ENCODE measurements around the gene TTC39B.

The TTC39B gene

DNA sequence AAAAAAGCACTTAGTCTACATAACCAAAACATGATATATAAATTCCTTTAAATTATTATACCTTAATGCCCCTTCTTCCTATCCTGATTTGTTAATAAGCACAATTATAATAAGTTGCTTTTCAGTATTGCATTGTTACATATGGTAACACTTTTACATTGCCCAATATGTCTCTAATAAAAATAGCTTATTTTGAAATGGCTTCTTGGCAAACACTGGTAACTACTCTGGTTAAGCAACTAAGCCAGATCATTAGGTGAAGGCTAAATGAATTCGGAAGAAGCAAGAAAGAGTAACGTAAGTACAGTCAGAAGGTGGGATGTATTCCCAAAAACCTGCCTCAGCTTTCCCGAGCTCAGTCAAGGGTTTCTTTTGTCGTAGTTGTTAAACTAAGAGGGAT is 85.3 kb downstream of the TTC39B start:
- no peak for DNase-seq

DNA sequence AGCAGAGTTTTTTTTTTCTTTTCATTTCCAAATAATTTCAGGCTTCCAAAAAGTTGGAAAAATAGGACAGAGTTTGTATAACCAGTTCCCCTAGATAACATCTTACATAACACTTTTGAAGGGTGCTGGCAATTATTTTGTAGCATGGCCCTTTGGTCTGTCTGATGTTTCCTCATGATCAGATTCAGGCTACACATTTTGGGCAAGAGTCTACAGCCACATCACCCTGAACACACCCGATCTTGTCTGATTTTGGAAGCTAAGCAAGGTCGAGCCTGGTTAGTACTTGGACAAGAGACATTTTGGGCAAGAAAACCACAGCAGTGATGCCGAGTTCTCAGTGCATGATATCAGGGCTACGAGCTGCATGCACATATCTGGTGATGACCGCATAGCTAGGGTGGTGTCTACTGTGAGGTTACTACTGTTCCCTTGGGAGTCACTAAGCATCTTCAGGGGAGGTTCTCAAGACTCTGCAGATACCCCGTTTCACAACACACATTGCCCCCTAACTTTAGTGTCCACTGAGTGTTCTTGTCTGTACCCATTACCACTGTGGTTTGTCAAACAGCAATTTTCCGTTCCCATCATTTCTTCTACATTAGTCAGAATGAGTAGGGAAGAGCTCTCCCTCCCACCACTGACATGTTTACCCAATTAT is 86.2 kb downstream of the TTC39B start:
- no peak for DNase-seq

DNA sequence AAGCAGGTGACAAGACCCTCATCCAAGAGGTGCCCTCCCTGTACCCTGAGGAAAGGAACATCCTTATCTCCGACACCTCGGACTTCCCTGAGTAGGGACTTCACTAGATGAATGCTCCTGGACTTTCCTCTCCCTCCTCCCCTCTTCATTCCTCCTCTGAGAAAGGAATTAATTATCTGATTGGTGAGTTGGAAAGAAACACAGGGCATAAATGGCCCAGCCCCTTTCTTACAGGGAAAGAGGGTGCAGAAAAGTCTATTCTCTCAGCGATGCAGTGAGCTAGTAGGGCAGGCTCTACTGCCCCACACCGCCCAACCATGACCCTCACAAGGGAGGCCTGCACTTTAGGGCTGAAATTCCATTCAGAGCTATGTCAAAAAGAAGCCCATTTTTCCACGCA is 87.5 kb downstream of the TTC39B start:
- DNase-seq: no peak

DNA sequence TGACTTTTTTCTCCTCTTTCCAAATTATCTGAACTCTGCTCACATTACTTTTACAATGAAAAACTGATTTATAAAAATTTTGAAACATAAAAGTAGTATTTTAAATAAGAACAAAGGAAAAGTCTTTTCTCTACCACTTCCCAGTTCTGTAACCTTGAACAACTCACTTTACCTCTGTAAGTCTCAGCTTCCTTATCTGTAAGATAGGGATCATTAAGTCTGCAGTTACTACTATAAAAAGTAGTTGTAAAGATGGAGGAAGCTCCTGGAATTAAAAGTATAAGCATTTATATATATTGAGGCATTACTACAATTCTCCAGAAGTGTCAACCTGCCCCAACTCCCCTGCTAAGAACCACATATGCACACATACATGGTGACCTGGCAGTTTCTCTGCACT is 88.0 kb downstream of the TTC39B start:
- DNase-seq: no peak

DNA sequence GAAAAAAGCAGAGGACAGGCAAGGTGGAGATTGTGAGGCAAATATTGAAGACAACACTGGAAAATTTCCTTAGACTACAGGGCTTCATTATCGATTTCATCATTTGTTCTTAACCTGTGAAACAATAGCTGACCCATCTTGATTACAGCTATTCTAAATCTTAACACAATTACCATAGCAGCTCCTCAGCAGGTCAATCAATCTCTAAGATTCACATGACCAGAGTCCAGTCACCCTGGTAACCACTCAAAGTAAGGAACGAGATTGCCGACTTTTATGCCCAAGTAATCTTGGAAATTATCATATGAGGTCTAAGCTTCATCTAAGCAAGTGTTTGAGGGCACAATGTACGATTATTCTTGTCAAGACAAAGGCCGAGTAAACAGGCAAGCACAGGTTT is 93.8 kb downstream of the TTC39B start:
- DNase-seq: no peak

DNA sequence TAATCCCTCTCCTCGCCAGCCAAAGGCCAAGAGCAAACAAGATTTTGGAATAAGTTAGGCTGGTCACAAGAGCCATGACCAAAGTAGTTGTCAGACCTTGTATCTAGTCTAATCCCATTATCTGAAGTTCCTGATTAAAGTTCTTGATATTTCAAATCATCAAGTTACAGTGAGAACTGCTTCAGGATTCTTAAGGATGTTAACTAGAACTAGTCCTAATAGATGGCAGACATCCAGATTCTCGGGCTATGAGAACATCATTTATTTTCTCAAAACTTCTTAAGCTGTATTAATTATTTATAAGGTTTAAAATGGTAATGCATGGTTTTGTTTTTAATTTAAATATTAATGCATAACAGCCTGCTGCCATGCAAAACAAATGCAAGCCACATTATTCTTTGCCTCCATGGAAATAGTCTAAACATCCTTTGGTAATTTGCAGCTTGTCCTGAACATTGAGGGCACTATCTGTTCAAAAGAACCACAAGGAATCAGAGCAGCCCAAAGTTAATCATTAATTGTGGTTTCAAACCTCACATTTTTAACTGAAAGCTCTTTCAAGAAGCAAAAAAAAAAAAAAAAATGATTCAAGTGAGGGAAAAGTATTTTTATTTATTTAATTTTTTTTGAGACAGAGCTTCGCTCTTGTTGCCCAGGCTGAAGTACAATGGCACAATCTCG is 95.1 kb downstream of the TTC39B start:
- no peak for DNase-seq

DNA sequence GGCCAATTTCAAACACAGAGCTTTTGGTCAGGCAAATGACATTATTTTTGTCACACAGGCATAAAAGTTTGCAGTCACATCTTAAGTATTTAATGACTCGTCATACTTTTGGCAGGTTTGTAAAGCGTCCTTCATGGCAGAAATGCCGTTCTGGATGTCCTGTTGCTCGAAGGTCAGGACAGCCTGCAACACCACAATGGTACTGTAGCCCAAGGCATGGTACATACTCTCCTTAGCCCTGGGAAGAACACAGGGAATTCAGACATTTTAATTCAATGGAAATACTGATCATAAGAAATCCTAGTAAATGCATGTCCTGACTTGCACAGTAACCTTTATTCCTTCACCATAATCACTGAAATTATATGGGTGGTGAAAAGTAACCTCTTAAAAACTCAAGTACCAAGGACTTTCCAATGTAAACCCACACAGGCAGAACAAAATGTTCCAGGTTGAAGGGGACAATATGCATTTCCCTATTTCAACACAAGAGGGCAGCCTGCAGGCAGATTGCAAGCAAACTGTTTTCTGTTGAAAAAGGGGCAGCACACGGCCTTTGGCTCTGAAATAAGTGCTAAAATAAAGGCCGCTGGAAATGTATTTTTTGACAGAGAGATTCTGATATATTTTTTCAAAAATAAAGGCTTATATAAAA is 95.7 kb downstream of the TTC39B start:
- DNase-seq: peak; percentile 80

DNA sequence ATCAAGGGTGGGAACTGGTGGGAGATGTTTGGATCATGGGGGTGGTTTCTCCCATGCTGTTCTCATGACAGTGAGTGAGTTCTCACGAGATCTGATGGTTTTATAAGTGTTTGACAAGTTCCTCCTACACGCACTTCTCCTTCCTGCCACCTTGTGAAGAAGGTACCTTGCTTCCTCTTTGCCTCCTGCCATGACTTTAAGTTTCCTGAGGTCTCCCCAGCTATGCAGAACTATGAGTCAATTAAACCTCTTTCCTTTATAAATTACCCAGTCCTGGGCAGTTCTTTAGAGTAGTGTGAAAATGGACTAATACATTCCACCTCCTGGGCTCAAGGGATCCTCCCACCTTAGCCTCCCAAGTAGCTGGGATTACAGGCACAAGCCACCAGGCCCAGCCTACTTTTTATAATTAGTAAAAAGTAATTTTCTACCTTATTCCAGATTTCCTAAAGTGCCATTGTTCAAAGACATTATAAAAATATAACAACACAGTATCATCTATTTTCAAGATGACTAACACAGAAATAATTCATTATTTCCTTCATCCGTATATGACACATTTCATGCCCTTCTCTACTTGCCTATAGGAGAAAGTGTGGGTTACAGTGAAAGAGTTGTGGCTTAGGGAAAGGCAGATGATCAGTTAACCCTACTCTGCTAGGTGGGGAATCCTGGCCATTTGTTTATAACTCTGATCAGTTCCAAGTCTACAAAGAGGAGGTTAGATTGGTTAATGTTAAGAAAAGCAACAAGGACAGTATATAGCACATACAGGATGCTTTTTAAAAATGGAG is 99.9 kb downstream of the TTC39B start:
- no peak for DNase-seq

DNA sequence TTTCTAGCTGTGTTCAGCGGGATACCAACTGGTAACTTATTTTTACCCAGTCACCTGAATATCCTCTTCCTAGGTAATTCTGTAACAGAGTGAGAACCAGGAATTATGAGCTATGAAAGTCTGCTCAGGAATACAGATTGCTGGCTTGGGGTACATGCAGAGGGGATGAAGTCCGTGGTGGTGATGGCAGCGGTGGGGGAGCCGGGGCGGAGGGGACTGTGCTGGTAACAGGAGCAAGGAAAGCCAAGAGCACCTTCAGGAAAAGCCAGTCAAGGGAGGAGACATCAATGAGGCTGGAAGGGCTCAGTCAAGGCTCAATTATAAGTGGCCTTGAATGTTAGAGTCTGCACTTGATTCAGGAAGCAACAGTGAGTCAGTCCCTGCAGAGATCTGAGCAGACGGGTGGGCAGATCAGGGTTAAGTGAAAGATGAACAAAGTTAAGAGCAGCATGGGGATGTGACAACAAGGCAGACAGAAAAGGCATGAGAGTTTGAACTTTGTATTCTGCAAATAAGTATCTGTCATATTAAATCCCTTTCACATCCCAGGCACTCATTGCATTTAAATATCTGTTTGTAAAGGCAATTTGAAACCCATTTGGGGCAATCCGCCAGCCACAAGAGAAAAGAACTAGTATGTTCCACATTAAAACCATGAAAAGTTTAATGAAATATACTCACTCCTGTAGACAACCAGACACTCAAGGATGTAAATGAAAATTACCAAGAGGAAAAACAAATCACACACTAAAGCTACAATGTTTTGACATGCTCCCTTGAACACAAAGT is 101.2 kb downstream of the TTC39B start:
- DNase-seq: no peak

DNA sequence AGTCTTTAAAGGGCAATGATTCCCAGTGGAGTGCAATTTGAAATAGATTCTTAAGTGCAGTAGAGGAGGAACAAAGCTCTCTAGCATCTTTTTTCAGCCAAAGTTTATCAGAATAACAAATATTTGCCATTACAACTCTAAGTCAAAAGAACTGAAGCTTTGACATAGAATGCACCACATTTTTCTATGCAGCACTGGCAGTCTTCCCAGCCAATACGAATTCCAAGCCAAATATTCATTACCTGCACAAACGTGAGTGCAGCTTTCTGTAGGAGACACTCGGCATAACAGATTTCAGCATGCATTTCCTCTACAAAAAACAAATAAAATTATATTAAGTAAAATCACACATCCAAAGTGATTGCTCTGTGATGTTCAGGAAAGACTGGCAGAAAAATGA is 103.4 kb downstream of the TTC39B start:
- no peak for DNase-seq

DNA sequence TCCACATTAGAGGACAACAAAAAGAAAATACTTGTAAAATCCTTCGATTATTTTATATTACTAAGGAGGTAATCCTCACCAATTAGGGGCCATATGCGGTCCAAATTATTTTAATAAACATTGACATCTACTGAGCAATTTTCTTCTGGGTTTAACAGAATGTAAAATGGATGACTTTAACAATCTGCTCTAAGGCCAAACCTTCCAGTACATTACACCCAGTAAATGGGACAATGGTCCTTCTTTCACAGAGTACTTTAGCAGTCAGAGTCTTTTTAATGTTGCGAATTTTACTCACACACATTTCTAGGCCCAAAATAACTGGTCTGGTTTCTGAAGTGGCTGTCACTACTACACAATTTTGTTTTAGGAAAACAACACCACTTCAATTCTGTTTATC is 106.9 kb downstream of the TTC39B start:
- DNase-seq: no peak

DNA sequence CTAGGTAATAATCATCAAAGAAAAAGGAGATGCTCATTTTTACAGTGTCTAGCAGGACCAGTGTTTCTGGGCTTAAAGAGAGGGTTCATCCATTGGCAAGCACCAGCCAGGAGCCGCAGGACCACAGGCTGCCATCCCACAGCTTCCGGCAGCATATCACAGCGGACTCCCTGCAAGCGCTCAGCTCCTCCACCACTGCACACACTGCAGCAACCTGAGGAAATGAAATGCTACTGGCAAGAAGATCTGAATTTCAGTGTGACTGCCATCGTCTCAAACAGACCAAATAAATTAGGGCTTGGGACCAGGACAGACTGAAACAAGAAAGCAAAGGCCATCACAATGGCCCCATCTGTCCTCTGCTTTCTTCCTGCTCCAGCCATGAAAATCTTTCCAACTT is 114.2 kb downstream of the TTC39B start:
- DNase-seq: no peak

DNA sequence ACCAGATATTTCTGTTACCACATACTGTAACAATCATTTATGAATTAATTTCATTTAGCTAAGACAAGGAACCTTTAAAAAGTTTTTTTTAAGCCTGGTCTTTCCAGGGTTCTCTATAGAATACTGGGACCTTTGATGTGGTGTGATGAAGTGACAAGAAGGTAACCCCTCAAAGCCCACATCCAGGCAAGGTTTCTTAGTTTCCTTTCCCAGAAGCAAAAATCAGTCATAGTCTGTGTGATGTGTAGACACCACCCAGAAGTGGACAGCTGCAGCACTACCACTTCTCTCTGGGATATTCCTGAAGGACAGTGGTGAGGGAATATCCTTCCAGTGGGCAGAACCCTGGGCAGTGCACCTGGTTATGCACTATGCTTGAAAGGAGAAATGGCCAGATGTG is 115.6 kb downstream of the TTC39B start:
- DNase-seq: no peak

DNA sequence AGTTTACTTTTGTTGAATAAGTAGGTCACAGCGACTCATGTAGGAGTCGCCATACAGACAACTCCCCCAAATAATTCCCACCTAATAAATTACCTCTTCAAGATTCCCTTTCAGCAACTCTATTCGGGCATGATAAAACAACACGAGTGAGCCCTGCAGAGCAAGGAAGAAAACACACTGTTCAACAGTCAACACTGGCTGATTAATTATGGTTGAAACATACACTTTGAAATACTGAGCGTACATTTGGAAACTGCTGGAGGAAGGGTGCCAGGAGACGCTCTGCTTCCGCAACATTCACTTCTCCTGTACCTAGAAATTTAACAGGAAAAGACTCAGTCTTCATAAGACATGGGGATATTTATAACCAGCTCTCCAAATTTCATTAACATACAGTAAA is 117.5 kb downstream of the TTC39B start:
- no peak for DNase-seq

DNA sequence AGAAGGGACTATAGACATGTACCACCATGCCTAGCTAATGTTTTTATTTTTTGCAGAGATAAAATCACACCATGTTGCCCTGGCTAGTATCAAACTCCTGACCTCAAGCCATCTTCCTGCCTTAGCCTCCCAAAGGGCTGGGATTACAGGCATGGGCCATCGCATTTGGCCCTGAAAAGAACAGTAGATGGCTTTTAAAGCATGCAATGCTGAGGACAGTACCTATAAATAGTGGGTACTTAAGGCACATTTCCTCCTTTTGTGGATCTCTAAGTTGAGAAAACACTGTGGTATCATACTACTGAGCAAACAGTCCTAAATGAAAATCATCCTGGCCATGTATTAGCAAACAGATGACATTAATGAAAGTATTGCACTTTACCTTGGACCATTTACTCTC is 119.4 kb downstream of the TTC39B start:
- DNase-seq: no peak

DNA sequence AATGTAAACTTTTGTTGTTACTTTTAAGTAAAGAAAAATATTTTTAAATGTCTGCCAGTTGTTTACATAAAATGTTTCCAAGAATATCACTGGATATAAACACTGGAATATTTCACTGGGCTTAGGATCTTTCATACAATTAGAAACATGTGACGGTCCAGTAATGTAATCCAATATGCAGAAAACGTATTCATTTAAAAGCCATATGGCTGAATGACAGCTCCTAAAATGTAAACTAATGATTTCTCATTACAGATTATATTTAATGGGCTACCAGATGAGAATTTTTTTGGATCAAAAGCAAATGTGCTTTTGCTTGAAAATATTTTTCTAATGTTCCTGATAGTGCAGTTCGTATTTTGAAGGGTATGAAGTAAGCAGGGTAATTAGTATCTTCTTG is 124.3 kb downstream of the TTC39B start:
- DNase-seq: no peak

DNA sequence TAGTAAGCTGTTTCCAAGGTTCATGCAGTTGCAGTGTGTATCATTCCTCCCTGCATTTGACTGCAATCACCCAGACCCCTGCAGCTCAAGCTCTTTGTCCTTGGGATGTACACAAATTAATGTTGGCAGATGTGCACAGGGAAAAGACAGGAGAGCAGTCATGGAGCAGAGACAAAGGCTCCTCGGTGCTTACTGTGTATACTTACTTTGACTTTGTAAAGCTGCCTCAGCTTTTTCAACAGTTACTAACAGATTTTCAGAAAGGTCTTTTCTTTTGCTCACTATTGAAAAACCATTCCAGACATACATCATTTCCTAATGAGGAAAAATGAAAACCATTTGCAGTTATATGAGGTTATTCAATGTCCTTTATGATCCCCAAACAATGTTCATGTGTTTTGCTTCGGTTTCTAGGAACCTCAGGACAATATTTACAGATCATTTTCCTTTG is 124.9 kb downstream of the TTC39B start:
- no peak for DNase-seq

DNA sequence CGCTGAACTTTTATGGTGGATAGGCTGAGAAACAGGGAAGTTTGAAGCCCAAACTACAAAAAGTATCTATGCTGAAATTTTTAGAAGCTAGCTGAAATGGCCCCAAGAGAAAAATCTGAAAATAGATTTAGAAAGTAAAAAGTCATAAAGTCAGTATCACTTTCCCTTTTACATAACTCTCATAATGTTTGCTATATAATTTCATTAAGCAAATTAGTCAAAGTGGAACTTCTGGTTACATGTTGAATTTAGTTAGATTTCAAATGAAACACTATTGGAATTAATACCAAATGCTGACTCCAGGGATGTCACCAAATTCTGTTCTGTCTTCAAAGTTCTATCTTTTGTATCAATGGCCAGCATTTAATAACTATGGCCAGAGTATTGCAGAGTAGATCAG is 126.9 kb downstream of the TTC39B start:
- DNase-seq: no peak

DNA sequence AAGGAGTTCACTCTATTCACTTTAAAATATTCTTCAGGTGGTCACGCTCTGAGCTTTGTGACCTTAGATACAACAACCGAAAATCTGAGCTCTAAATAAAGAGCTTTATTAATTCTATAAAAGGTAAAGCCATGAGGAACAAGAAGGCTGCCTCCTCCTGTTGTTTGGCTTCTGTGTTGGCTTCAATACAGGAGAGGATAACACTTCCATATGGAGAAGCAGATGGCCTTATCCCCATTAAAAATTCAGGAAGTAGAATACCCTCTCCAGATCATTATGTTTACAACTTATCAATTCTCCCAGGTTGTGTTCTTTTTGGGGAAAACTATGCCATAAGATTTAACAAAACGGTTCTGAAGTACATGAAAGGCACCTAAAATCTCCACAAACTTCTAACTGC is 128.4 kb downstream of the TTC39B start:
- no peak for DNase-seq

DNA sequence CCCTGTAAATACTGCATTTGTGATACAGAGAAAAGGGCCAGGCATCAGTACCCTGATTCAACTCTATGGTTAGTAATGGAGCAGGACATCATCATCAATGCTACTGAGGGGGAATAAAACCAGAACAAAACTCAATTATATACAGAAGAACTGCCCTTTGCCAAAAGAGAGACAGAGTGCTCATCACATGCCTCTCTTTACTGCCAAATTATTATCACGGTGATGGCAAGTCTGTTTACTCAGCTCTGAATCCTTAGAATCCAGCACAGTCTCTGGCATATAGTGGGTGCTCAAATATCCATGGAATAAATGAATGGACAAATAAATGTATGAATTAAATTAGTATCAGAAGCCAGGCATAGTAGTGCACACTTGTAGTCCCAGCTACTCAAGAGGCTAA is 130.2 kb downstream of the TTC39B start:
- no peak for DNase-seq

DNA sequence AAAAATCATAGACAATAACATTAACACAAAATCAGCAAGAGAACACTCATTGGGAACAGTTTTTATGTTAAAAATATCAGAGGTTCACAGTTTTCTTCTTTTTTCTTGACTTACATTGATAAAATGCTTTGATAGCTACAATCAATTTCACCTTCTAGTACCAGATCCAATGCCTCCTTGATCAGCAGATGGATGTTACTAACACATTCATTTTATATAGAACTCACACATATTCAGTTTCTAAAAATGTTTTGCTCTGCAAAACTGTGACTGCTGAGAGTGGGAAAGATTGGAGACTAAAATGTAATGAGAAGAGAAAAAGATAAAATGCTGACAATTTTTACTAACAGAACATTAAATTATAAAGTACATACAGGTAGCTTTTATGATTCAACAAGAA is 143.1 kb downstream of the TTC39B start:
- no peak for DNase-seq

DNA sequence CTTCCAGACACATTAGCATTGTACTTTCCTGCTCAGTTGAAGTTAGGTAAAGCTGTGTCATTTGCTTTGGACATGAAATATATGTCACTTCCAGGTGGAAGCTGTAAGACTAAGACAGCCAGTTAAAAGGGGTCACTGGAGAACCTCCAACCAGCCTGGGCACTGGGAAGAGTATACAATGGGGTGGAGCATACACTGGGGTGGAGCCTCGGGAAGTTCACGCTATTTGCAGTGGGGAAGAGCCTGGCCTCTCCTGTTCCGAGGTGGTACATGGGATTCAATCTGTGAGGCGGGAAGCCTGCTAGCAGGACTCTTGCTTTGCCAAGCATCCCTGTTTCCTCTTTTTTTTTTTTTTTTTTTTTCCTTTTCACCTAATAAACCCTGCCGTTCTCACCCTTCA is 145.3 kb downstream of the TTC39B start:
- no peak for DNase-seq

DNA sequence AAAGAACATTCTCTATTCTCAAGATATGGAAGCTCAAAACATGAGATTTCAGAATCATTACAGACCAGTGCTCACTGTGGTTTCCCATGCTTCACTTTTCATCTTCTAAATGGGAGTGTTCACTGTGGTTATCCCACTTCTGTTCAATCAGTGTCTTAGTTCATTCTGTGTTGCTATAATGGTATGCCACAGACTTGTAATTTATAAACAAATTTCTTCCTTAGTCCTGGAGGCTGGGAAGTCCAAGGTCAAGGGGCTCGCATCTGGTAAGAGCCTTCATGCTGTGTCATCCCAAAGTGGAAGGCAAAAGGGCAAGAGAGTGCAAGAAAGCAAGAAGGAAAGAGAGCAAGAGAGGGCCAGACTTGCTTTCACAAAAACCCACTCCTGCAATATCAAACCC is 146.3 kb downstream of the TTC39B start:
- no peak for DNase-seq
